GM18873 (cell line): ENCODE results near the gene DDC.

ENCODE experiments used
- ATAC-seq: cut with Tn5 transposase; IDR thresholded peaks from one replicate; pipeline ENCODE4 v1.9.1; 2021; ENCODE audit warnings: mild to moderate bottlenecking, moderate library complexity, moderate number of reproducible peaks; ENCODE audit not compliant: unreplicated experiment, low FRiP score

Gene DDC, protein sequence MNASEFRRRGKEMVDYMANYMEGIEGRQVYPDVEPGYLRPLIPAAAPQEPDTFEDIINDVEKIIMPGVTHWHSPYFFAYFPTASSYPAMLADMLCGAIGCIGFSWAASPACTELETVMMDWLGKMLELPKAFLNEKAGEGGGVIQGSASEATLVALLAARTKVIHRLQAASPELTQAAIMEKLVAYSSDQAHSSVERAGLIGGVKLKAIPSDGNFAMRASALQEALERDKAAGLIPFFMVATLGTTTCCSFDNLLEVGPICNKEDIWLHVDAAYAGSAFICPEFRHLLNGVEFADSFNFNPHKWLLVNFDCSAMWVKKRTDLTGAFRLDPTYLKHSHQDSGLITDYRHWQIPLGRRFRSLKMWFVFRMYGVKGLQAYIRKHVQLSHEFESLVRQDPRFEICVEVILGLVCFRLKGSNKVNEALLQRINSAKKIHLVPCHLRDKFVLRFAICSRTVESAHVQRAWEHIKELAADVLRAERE

DNA sequence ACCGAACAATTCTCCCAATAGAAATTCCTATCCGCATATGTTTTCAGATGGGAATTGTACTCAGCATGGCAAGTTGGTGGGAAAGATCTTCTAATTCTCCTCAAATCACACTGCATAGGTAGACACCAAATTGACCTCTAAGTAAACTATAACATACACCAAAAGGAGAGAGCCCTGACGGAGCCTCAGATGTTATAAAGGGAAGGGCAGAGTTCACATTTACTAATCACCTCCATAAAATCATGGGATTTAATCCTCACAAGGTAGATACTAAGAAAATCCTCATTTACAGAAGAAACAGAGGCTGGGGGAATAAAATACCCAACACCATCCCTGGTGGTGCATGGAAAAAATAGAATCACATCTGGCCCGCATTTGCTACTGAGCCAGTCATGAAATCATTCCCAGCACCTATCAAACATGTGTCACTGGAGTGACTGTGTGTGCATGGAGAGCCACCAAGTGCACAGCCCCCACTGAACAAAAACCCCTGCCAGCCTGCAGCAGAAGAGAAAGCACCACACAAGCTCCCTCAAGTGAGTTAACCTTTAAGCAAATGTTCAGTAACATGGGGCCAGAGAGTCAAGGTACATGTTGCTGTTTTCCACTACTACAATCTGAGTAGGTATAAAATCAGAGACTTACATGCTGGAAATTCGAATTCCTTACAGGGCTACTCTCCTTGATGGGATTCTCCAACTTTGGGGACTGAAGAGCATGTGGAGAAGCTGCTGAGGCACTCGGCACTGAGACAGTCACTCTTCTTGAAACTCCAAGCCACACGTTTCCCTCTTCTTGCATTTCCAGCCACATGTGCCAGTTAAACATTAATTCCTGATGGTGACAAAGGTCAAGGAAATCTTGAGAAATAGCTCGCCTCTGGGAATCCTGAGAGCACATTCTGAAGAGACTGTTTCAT lies at the start of gene DDC:
Gene DDC (minus strand): TSS at position 766 of the 919 bp plus-strand sequence. CDS start 21,320 bp downstream, outside the sequence.
- no peak for ATAC-seq

- no peak for ATAC-seq
Measured at GRCh38 chr7:50613473-50613872, 48.3 kb upstream of the DDC start.

DNA sequence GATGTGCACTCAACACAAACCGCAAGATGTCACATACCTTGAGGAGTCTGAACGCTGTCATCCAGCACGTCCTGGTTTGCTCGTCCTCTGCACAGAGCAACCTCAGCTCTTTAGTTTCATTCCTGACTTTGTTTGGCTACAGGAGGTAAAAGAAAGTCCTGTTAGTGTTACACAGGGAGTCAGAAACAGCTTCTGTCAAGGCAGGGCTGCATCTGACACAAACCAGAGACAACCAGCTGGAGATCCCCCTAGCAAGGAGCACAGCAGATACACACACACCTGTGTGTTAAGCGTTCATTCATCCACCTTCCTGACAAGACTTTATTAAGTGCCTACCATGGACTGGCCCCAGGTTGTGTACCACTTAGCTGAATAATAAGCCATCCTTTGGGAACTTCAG lies 47.5 kb upstream of the DDC start:
- ATAC-seq: no peak

- peak; percentile 69 for ATAC-seq
Measured at GRCh38 chr7:50610521-50611277, 45.5 kb upstream of the DDC start.

DNA sequence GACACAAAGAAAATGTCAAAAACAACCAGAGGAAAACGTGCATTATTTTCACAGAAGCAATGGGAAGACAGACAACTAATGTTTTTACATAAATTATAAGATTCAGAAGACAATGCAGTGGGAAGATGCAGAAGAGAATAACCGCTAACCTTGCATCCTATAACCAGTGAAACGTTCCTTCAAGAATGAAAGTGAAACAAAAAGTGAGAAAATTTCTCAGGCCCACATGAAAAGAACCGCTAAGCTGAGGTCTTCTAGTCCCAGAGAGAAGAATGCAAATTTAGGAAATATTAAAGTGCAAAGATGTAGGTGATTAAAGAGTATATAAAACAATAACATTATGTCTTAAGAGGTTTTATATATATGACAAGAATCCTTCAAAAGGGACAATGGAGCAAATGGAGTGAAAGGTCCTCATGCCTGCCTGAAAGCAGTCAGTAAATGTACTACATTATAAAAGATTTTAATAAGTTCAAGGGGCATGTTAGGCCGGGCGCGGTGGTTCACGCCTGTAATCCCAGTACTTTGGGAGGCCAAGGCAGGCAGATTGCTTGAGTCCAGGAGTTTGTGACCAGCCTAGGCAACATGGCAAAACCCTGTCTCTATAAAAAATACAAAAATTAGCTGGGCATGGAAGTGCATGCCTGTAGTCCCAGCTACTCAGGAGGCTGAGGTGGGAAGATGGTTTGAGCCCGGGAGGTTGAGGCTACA lies 43.1 kb upstream of the DDC start:
- ATAC-seq: no peak

DNA sequence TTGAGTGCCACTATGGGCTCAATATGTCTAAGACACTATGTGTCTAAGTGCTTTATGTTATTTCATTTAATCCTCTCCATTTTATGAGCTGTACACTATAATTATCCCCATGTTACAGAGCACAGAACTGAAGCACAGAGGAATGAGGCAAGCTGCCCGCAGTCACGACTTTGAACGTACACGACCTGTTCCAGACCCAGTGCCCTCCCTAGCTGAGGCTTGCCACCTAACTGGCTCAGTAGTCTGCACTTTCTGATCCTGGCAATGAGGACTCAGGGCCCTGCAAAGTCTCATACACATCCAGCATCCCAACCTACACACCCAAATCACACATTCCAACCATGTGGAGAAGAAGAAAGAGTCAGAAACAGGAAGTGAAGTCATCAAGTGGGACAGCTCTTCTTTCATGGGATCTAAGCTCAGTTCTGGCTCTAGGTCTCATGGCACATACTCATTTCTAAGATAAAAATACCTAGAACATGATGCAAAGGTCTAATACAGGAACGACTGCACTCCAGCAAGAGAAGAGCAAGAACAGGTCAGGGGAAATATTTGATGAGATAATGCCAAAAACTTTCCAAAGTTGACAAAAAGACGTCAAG lies 42.4 kb upstream of the DDC start:
- ATAC-seq: no peak

GRCh38 chr7:50605059-50605458 lies 39.9 kb upstream of the DDC start:
- no peak for ATAC-seq

DNA sequence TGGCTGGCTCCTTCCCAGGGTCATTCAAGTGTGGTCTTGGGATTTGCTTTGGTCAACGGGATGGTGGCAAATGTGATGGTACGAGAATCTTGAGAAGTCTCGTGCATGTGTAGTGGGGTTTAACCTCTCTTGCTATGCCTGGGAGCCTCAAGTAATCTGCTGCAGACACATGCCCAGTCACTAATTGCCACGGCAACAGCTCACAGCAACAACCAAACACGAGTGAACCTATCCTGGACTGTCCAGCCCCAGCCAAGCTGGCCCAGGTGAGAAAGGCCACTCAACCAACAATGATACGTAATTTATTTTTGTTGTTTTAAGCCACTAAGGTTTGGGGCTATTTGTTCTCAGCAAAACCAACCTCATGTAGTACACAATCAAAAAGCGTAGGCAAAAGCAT lies 38.1 kb upstream of the DDC start:
- no peak for ATAC-seq

DNA sequence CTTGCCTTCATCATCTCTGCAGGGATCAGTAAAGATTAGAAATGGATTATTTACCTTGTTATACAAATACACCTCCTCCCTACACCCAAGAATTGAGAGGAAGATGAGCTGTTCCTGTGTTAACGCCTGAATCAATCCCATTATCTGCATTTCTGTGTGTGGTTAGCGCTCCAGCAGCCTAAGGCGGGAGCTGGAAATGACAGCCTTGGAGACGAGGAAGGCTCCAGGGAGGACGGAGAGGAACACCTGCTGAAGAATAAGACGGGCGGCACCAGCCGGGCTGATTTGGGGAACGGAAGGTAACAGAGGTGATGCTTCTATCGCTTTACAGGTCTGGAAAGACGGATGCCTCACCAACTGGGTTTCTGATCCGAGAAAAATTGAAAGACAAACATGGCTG lies 34.2 kb upstream of the DDC start:
- no peak for ATAC-seq

DNA sequence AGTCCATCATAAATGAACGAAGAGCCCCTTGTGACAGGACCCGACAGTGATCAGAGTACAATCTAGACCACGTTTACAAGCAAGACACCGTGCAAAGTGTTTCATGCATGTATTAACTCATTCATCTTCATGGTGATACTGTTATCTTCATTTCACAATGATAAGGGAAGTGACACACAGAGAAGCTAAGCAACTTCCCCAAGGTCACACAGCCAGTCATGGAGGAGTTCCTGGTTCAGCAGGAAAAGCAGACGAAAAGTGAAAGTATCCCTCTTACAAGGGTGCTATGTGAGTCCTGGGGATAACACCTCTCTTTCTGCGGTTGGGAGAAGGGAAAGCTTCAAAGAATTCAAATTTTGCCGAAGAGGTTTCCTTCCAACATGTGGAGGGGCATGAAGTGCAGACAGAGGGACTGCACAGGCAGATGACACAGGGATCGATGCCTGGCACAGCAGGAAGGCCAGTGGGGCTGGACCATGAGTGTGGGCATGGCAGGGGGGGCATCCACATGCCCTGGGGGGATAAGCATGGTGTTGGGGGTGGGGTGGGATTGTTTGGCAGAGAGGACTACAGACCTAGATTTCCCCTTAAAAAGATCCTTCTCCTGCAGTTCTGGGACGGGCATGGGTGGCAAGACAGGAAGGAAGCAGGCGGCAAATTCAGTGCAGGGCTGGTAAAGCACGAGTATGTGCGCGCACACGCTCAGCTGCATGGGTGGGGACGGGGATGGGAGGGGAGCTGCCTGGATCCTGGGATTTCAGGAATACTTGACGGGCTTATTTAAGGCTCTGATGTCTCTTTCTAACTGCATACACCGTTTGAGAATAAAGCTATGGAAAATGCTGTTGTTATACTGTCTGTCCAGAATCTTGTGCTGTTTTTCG lies 33.5 kb upstream of the DDC start:
- no peak for ATAC-seq

DNA sequence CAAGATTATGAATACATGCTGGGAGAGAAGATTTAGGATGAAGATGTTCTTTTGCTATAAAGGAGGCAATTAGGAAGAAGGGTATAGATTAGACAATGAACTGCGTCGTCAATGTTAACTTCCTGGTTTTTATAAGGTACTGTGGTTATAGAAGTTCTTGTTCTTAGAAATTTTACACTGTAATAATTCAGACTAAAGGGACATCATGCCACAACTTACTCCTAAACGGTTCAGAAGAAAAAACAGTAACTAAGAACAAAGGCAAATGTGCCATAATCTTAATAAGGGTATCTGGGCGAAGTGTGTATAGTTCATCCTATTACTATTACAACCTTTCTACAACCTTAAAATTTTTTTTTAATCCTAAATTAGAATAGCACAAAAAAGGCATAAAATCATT lies 31.3 kb upstream of the DDC start:
- ATAC-seq: no peak

DNA sequence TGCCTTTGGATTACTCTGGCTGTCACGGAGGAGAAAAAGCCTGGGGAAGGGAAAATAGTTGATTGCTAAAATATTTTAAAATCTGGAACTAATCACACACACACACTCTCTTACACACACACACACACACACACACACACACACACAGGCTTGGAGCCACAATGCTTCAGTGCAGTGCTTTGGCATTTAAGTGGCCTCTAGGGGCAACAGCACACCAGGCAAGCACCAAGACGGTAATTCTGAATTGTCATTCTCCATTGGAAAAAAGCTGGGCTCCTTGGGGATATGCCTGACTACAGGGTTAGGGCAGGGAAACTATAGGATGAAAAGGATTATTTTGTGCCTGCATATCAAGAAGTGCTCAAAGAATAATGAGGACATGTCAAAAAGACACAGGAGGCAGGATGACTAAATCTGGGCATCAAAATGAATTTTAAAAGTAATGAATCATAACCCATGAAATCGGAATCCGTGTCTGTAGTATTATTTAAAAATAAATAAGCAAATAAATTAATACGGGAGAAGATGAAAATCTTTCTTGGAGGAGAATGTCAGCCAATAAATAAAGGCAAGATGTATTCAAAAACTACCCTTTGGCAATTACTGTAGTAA lies 30.4 kb upstream of the DDC start:
- peak; percentile 22 for ATAC-seq

DNA sequence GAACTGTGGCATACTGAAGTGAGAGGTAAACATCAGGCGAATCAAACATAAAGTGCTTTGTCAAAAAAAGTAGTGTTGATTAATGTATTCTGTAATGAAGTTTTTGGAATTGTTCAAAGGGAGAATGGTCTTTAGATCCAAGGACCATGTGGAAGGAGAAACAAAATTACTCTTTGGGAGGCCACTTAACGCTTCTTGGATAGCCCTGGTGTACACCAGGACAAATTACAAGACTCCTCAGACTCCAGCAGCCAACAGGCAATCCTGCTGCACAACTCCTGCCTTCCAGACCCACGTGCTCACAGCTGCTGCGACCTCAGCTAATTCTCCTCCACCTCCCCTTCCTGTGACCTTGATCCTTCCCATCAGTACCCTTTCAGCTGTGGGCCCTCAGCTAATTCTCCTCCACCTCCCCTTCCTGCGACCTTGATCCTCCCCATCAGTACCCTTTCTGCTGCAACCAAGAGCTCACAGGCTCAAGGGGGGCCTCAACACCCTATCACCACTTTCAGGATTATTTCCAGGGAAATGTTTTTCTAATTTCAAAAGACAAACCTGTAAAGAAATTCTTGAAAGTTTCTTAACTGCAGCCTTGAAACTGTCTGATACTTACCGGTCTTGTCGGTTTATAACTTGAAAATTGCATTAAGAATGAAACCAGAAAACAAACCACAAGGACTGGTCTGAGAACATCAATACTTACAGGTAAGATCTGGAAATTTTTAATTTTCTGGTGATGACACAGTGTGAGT lies 29.7 kb upstream of the DDC start:
- ATAC-seq: peak; percentile 58

- ATAC-seq: no peak
Measured at GRCh38 chr7:50594136-50594535, 28.9 kb upstream of the DDC start.

DNA sequence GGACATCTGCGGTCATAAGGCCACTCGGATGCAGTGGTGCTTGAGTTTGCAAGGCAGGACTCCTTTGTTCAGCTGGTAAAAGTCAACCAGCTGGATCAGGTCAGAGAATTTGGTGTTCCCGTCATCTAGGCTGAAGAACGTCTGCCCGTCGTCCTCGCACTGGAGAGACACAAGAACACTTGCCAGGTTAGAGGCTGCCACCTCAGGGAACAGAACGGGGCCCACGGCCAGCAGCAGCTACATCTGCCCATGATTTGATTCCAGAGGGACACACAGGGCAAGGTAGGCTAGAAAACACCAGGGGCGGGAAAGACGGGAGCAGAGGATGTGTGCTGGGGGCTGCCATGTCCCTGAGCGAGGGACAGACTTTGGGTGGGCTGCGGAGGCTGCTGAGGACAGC lies 27.7 kb upstream of the DDC start:
- ATAC-seq: no peak

- peak; percentile 59 for ATAC-seq
Measured at GRCh38 chr7:50591480-50592438, 26.6 kb upstream of the DDC start.
